SK-N-SH (cell line): ENCODE data around the gene MDK. TPM values are rescaled to one million over a fixed set of nuclear protein-coding genes. Genes with fewer than 3 reads are reported as not detected.

ENCODE experiments used
- CTCF ChIA-PET: fragments of 300-600, 350-600 bp; formaldehyde crosslinking; extraction: SDS; loops from one replicate; lab custom pipeline; 2021; lab: Yijun Ruan, JAX
- POLR2A ChIA-PET: fragments of 350-600 bp; sonication (Branson Sonifier 250); formaldehyde crosslinking; extraction: SDS; loops from one replicate; lab custom pipeline; 2020; ENCODE audit warnings: antibody characterized with exemption, inconsistent platforms; lab: Yijun Ruan, JAX
- DNase-seq: peaks from one replicate; pipeline ENCODE4 v3.0.0; 2012
- H2AFZ ChIP-seq: fragments of 200-600 bp; sonication (generic); 2 replicates; pipeline ENCODE4 v1.8.1; 2016; ENCODE audit warnings: antibody characterized with exemption, mild to moderate bottlenecking, low read depth
- H3F3A ChIP-seq: fragments of 200-600 bp; sonication (generic); replicated peaks from 2 replicates; pipeline ENCODE3; 2016; ENCODE audit warnings: antibody characterized with exemption, mild to moderate bottlenecking; ENCODE audit not compliant: insufficient read depth
- H3K27ac ChIP-seq, 2 experiments: fragments of 200-500 bp in 1 of 2; fragments of 200-600 bp in 1 of 2; sonication (Bioruptor generic) in 1 of 2; sonication (generic), shearing (Covaris generic) in 1 of 2; 2 replicates each; pipeline versions ENCODE4 v1.5.1 to v1.6.1; 2014 to 2016; ENCODE audit warnings: low read depth in 2 of 2, inconsistent platforms in 1 of 2, low read length in 1 of 2, mild to moderate bottlenecking in 1 of 2, mixed read lengths in 1 of 2
- H3K27me3 ChIP-seq: fragments of 200-600 bp; sonication (generic), shearing (Covaris generic); 2 replicates; pipeline ENCODE4 v1.6.1; 2016; ENCODE audit warnings: mixed run types; ENCODE audit not compliant: insufficient read depth
- H3K36me3 ChIP-seq, 2 experiments: fragments of 200-500 bp in 1 of 2; fragments of 200-600 bp in 1 of 2; sonication (Bioruptor generic) in 1 of 2; sonication (generic) in 1 of 2; replicated peaks in 1 of 2; 2 replicates each; pipeline versions ENCODE3 to v1.5.1; 2014 to 2016; ENCODE audit warnings: low read length in 1 of 2, mild to moderate bottlenecking in 1 of 2; ENCODE audit not compliant: insufficient read depth in 2 of 2, control insufficient read depth in 1 of 2
- H3K4me1 ChIP-seq, 2 experiments: fragments of 200-500 bp in 1 of 2; fragments of 200-600 bp in 1 of 2; sonication (Bioruptor generic) in 1 of 2; sonication (generic), shearing (Covaris generic) in 1 of 2; 2 replicates each; pipeline versions ENCODE4 v1.5.1 to v1.6.1; 2014 to 2016; ENCODE audit warnings: low read depth in 1 of 2, low read length in 1 of 2, mixed run types in 1 of 2; ENCODE audit not compliant: insufficient read depth in 2 of 2, control insufficient read depth in 1 of 2
- H3K4me2 ChIP-seq: fragments of 200-600 bp; sonication (generic), shearing (Covaris generic); 2 replicates; pipeline ENCODE4 v1.6.1; 2017; ENCODE audit warnings: mixed run types
- H3K4me3 ChIP-seq, 2 experiments: fragments of 200-500 bp in 1 of 2; fragments of 200-600 bp in 1 of 2; sonication (Bioruptor generic) in 1 of 2; sonication (generic), shearing (Covaris generic) in 1 of 2; 2 replicates each; pipeline versions ENCODE4 v1.5.1 to v1.8.1; 2014 to 2016; ENCODE audit warnings: low read depth in 2 of 2, inconsistent platforms in 1 of 2, low read length in 1 of 2, mild to moderate bottlenecking in 1 of 2, mixed read lengths in 1 of 2, moderate library complexity in 1 of 2
- H3K79me2 ChIP-seq: fragments of 200-600 bp; sonication (generic); 2 replicates; pipeline ENCODE4 v1.8.1; 2017; ENCODE audit warnings: mild to moderate bottlenecking; ENCODE audit not compliant: insufficient read depth
- H3K9ac ChIP-seq: fragments of 200-600 bp; sonication (generic); 2 replicates; pipeline ENCODE4 v1.6.1; 2017; ENCODE audit warnings: mixed run types
- H3K9me2 ChIP-seq: fragments of 200-600 bp; sonication (generic); 2 replicates; pipeline ENCODE4 v1.6.1; 2017; ENCODE audit warnings: mixed run types
- H3K9me3 ChIP-seq: fragments of 200-600 bp; sonication (generic); 2 replicates; pipeline ENCODE4 v1.6.1; 2017; ENCODE audit warnings: mixed run types, mild to moderate bottlenecking, moderate library complexity
- H4K20me1 ChIP-seq: fragments of 200-600 bp; sonication (generic); 2 replicates; pipeline ENCODE4 v1.6.1; 2017; ENCODE audit warnings: mild to moderate bottlenecking, mixed run types; ENCODE audit not compliant: insufficient read depth
- CHD2 ChIP-seq: fragments of 150-350 bp; IDR thresholded peaks from 2 replicates; pipeline ENCODE4 v1.6.1; 2018; ENCODE audit warnings: low read length; ENCODE audit not compliant: partially characterized antibody
- FOSL2 ChIP-seq: IDR thresholded peaks from 2 replicates; pipeline ENCODE4 v1.4.0; 2012; ENCODE audit warnings: low read depth, mild to moderate bottlenecking, moderate library complexity, borderline replicate concordance
- FOXJ3 ChIP-seq: sonication (generic); formaldehyde crosslinking; IDR thresholded peaks from 2 replicates; pipeline ENCODE4 v1.5.1; 2020; ENCODE audit warnings: mild to moderate bottlenecking, missing genetic modification reagents
- GATA2 ChIP-seq: sonication (generic); formaldehyde crosslinking; IDR thresholded peaks from 2 replicates; pipeline ENCODE4 v1.5.0; 2020; ENCODE audit warnings: mild to moderate bottlenecking, missing genetic modification reagents
- IRF3 ChIP-seq: fragments of 150-350 bp; IDR thresholded peaks from 2 replicates; pipeline ENCODE4 v1.6.1; 2016; ENCODE audit warnings: mild to moderate bottlenecking, low read depth, low read length
- MEF2A ChIP-seq: IDR thresholded peaks from 2 replicates; pipeline ENCODE4 v1.4.0; 2012; ENCODE audit warnings: low read depth, borderline replicate concordance
- PBX3 ChIP-seq: IDR thresholded peaks from 2 replicates; pipeline ENCODE4; 2012
- RCOR1 ChIP-seq: fragments of 150-350 bp; IDR thresholded peaks from 2 replicates; pipeline ENCODE4 v1.6.1; 2017; ENCODE audit warnings: antibody characterized with exemption, low read length
- SIN3A ChIP-seq: IDR thresholded peaks from 2 replicates; pipeline ENCODE4 v1.6.1; 2012; ENCODE audit warnings: low read depth, mild to moderate bottlenecking, low read length, moderate library complexity, borderline replicate concordance
- SMC3 ChIP-seq: IDR thresholded peaks from 2 replicates; pipeline ENCODE4 v1.6.1; 2012; ENCODE audit warnings: low read depth, low read length, improper control_type of control experiment
- TCF12 ChIP-seq: IDR thresholded peaks from 2 replicates; pipeline ENCODE4 v1.4.0; 2012
- USF1 ChIP-seq: IDR thresholded peaks from 2 replicates; pipeline ENCODE4 v1.4.0; 2012; ENCODE audit warnings: low read depth, borderline replicate concordance
- ZBTB33 ChIP-seq: IDR thresholded peaks from 2 replicates; pipeline ENCODE4 v1.4.0; 2012; ENCODE audit warnings: low read depth, borderline replicate concordance
- WGBS: methylation state at CpG from one replicate; pipeline ENCODE4 v1.1.6; 2017; ENCODE audit warnings: low lambda C conversion rate; 5-methylcytosine and 5-hydroxymethylcytosine counted together
- polyA plus RNA-seq, 3 experiments: library from polyadenylated mRNA; depleted of rRNA; stranded (reverse); fragments of >200 nt; gene quantifications; 2 replicates each; pipeline ENCODE4 v1.2.3, GENCODE V29; 2012
- TF ChIP-seq, protein P1 (sequence below): fragments of 150-350 bp; IDR thresholded peaks from 2 replicates; pipeline ENCODE4 v1.6.1; 2017; ENCODE audit warnings: antibody characterized with exemption, low read length, low read depth, borderline replicate concordance

The MDK gene
- polyA plus RNA-seq, 1 of the 3 experiments (the other 2 are of a cell fraction): 2,395 TPM

DNA sequence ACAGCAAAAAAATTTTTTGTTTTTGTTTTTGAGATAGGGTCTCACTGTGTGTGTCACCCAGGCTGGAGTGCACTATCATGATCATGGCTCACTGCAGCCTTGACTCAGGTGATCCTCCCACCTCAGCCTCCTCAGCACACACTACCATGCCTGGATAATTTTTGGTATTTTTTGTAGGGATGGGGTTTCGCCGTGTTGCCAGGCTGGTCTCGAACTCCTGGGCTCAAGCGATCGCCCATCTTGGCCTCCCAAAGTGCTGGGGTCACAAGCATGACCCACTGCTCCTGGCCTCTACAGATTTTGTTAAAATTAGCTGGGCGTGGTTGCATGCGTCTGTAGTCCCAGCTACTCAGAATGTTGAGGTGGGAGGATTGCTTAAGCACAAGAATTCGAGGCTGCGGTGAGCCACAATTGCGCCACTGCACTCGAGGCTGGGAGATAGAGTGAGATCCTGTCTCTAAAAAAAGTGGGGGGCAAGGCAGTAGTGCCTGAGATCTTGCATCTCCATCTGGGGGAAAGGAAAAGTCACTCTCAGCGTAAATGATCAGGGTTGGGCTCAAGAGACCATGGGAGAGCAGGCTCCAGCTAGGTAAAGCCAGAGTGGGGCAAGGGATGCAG lies 44.8 kb upstream of the MDK start (continued):
- TF ChIP-seq RCOR1 (no peak), CHD2 (no peak), FOSL2 (no peak), SIN3A (no peak)
- TF ChIP-seq, all 33 proteins: peak for 0

GRCh38 chr11:46337626-46338345 lies 43.7 kb upstream of the MDK start:
- no peaks in the 10 kb centered on the region; the same call in 1 of the 2 replicates for H3K27me3 ChIP-seq
- H2AFZ ChIP-seq: no peak overlapping the region
- H3K36me3 ChIP-seq: no peaks in the 10 kb centered on the region
- peaks cover 11 to 13% of the 10 kb centered on the region in 2 experiments; a peak in 3 of 4 replicates for H3K4me1 ChIP-seq
- ChIA-PET CTCF (interaction anchor here (1.0 to 3.7 kb wide), 3 partner anchors 8 to 29 kb away, joined by 3 to 19 read pairs (median 11); no protein-coding TSS in a partner anchor), POLR2A (no interaction called here)
- no peak overlapping the region for H3K9ac ChIP-seq
- TF ChIP-seq FOXJ3 (CRISPR knock-in tag) (no peak), SIN3A (no peak), RCOR1 (no peak), USF1 (no peak), IRF3 (no peak), MEF2A (no peak), CHD2 (no peak), SMC3 (no peak), PBX3 (no peak), GATA2 (CRISPR knock-in tag) (no peak), TCF12 (no peak), ZBTB33 (no peak)
- TF ChIP-seq, protein P1, sequence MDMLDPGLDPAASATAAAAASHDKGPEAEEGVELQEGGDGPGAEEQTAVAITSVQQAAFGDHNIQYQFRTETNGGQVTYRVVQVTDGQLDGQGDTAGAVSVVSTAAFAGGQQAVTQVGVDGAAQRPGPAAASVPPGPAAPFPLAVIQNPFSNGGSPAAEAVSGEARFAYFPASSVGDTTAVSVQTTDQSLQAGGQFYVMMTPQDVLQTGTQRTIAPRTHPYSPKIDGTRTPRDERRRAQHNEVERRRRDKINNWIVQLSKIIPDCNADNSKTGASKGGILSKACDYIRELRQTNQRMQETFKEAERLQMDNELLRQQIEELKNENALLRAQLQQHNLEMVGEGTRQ: no peak
- H3K27ac ChIP-seq: no peak overlapping the region
- H3K79me2 ChIP-seq: no peaks in the 10 kb centered on the region
- no peak for DNase-seq
- H3K4me2 ChIP-seq: no peak overlapping the region
- H3K4me3 ChIP-seq: no peak overlapping the region
- H3K9me3 ChIP-seq: no peaks in the 10 kb centered on the region
- H4K20me1 ChIP-seq: no peaks in the 10 kb centered on the region
- WGBS: 93% methylated on average over 13 of the region's 13 CpGs
- H3K9me2 ChIP-seq: no peaks in the 10 kb centered on the region
- no peaks in the 10 kb centered on the region for H3F3A ChIP-seq
